HL-60/S4 treated with retinoic acid at 250 ng/mL for 4 days and 3 days (cell line): Measurements from ENCODE around the gene OR9A4.
"Not testable (repeated sequence)": the region's sequence is repeated elsewhere in the genome, so short reads cannot be mapped to it uniquely, and the experiment has no call there.

Experiments
- in situ Hi-C: fragments of 300-500 bp; cut with MboI; formaldehyde crosslinking; loops from 2 replicates; pipeline ENCODE4 v1.7.0; 2022; ENCODE audit warnings: low sequenced_read_pairs

The OR9A4 gene

GRCh38 chr7:141916099-141916498, at the start of gene OR9A4:
Gene OR9A4, plus strand, starts transcription at chr7:141916399. Its CDS starts 2,477 bp downstream, at chr7:141918876.
- in situ Hi-C loops, result no loop called here

GRCh38 chr7:141866974-141867373, 49.2 kb upstream of the OR9A4 start:
- in situ Hi-C loops, result no loop called here

GRCh38 chr7:141872931-141873330, 43.3 kb upstream of the OR9A4 start:
- in situ Hi-C loops, result no loop called here

- in situ Hi-C loops, result no loop called here
Measured at GRCh38 chr7:141874787-141875186, 41.4 kb upstream of the OR9A4 start.

- in situ Hi-C loops, result no loop called here
Measured at GRCh38 chr7:141875453-141875852, 40.7 kb upstream of the OR9A4 start.

- in situ Hi-C loops, result no loop called here
Measured at GRCh38 chr7:141876371-141876770, 39.8 kb upstream of the OR9A4 start.

GRCh38 chr7:141877365-141877764, 38.8 kb upstream of the OR9A4 start:
- in situ Hi-C loops, result no loop called here

GRCh38 chr7:141880960-141881359, 35.2 kb upstream of the OR9A4 start:
- in situ Hi-C loops, result no loop called here

- in situ Hi-C loops, result no loop called here
Measured at GRCh38 chr7:141884539-141885225, 31.5 kb upstream of the OR9A4 start.

GRCh38 chr7:141889321-141889720, 26.9 kb upstream of the OR9A4 start:
- in situ Hi-C loops, result no loop called here

GRCh38 chr7:141891336-141891735, 24.9 kb upstream of the OR9A4 start:
- in situ Hi-C loops, result no loop called here

GRCh38 chr7:141899366-141899765, 16.8 kb upstream of the OR9A4 start:
- in situ Hi-C loops, result not testable (repeated sequence)

GRCh38 chr7:141906285-141906684, 9.9 kb upstream of the OR9A4 start:
- in situ Hi-C loops, result no loop called here

GRCh38 chr7:141911391-141911790, 4.8 kb upstream of the OR9A4 start:
- in situ Hi-C loops, result no loop called here

GRCh38 chr7:141915565-141915964, 634 bp upstream of the OR9A4 start:
- in situ Hi-C loops, result no loop called here

GRCh38 chr7:141920281-141920680, 4.1 kb downstream of the OR9A4 start:
- in situ Hi-C loops, result no loop called here

- in situ Hi-C loops, result no loop called here
Measured at GRCh38 chr7:141928146-141928844, 12.1 kb downstream of the OR9A4 start.

GRCh38 chr7:141928845-141929195, 12.6 kb downstream of the OR9A4 start:
- in situ Hi-C loops, result no loop called here

GRCh38 chr7:141930211-141930610, 14.0 kb downstream of the OR9A4 start:
- in situ Hi-C loops, result no loop called here

GRCh38 chr7:141941075-141941474, 24.9 kb downstream of the OR9A4 start:
- in situ Hi-C loops, result no loop called here

GRCh38 chr7:141943846-141944245, 27.6 kb downstream of the OR9A4 start:
- in situ Hi-C loops, result no loop called here

GRCh38 chr7:141944811-141945210, 28.6 kb downstream of the OR9A4 start:
- in situ Hi-C loops, result no loop called here

GRCh38 chr7:141945356-141945755, 29.2 kb downstream of the OR9A4 start:
- in situ Hi-C loops, result no loop called here
